HEK293 (cell line): ENCODE data around the gene GRB7.
A peak's percentile ranks its signal among the peaks of the same experiment; 100 is the strongest.

ENCODE experiments used
- CTCF ChIA-PET: fragments of 350-600 bp; formaldehyde crosslinking; extraction: SDS; loops from one replicate; lab custom pipeline; 2021; ENCODE audit warnings: antibody characterized with exemption; lab: Yijun Ruan, JAX
- POLR2A ChIA-PET: fragments of 300-600 bp; formaldehyde crosslinking; extraction: SDS; loops from one replicate; lab custom pipeline; 2020; ENCODE audit warnings: antibody characterized with exemption, inconsistent platforms; lab: Yijun Ruan, JAX
- H3K27ac ChIP-seq: fragments of 200-500 bp; sonication (Bioruptor generic); 2 replicates; pipeline ENCODE4 v1.5.1; 2014; ENCODE audit warnings: low read depth, low read length, control low read depth, inconsistent platforms; ENCODE audit errors: extremely low read depth
- H3K36me3 ChIP-seq, 2 experiments: fragments of 200-500 bp in 1 of 2; sonication (Bioruptor generic) in 1 of 2; 1 replicate in 1 of 2; 2 replicates in 1 of 2; pipeline ENCODE4 v1.5.1; 2014 to 2017; ENCODE audit warnings: inconsistent platforms in 2 of 2, low read length in 2 of 2; ENCODE audit not compliant: control insufficient read depth in 2 of 2, insufficient read depth in 1 of 2
- H3K4me1 ChIP-seq: fragments of 200-500 bp; sonication (Bioruptor generic); 2 replicates; pipeline ENCODE4 v1.5.1; 2014; ENCODE audit warnings: mild to moderate bottlenecking, low read length, inconsistent platforms; ENCODE audit not compliant: control insufficient read depth, insufficient read depth
- H3K4me3 ChIP-seq: 2 replicates; pipeline ENCODE4 v1.5.1; 2011; ENCODE audit warnings: low read depth, mild to moderate bottlenecking, control low read depth, low read length, moderate library complexity
- H3K9me3 ChIP-seq: fragments of 200-500 bp; sonication (Bioruptor generic); 2 replicates; pipeline ENCODE4 v1.5.1; 2014; ENCODE audit warnings: low read depth, low read length, inconsistent platforms; ENCODE audit not compliant: control insufficient read depth, insufficient read depth
- GLIS1 ChIP-seq: fragments of 450-650 bp; formaldehyde crosslinking; IDR thresholded peaks from 2 replicates; pipeline ENCODE4 v1.5.1; 2016; ENCODE audit warnings: missing biosample characterization, missing genetic modification characterization
- KLF1 ChIP-seq: fragments of 450-650 bp; formaldehyde crosslinking; IDR thresholded peaks from 2 replicates; pipeline ENCODE4 v1.5.1; 2016; ENCODE audit warnings: missing biosample characterization, missing genetic modification characterization
- KLF10 ChIP-seq: fragments of 450-650 bp; IDR thresholded peaks from 2 replicates; pipeline ENCODE4 v1.5.1; 2018; ENCODE audit warnings: missing biosample characterization, mild to moderate bottlenecking, missing genetic modification characterization
- SP2 ChIP-seq: fragments of 450-650 bp; formaldehyde crosslinking; IDR thresholded peaks from 2 replicates; pipeline ENCODE4 v1.5.1; 2016; ENCODE audit warnings: missing biosample characterization, missing genetic modification characterization
- SP3 ChIP-seq: fragments of 450-650 bp; formaldehyde crosslinking; IDR thresholded peaks from 2 replicates; pipeline ENCODE4 v1.5.1; 2016; ENCODE audit warnings: missing biosample characterization, missing genetic modification characterization
- ZBTB20 ChIP-seq: fragments of 450-650 bp; formaldehyde crosslinking; IDR thresholded peaks from 2 replicates; pipeline ENCODE4 v1.5.1; 2016; ENCODE audit warnings: missing biosample characterization, missing genetic modification characterization
- ZFP3 ChIP-seq: fragments of 450-650 bp; formaldehyde crosslinking; IDR thresholded peaks from 2 replicates; pipeline ENCODE4 v1.5.1; 2016; ENCODE audit warnings: low read depth, missing biosample characterization, missing genetic modification characterization
- ZNF114 ChIP-seq: fragments of 450-650 bp; formaldehyde crosslinking; IDR thresholded peaks from 2 replicates; pipeline ENCODE4 v1.5.0; 2017; ENCODE audit warnings: missing biosample characterization, missing genetic modification characterization
- ZNF169 ChIP-seq: fragments of 450-650 bp; formaldehyde crosslinking; IDR thresholded peaks from 2 replicates; pipeline ENCODE4 v1.5.1; 2016; ENCODE audit warnings: missing biosample characterization, missing genetic modification characterization
- ZNF223 ChIP-seq: fragments of 450-650 bp; formaldehyde crosslinking; IDR thresholded peaks from 2 replicates; pipeline ENCODE4 v1.5.1; 2016; ENCODE audit warnings: missing biosample characterization, missing genetic modification characterization
- ZNF341 ChIP-seq: fragments of 450-650 bp; formaldehyde crosslinking; IDR thresholded peaks from 2 replicates; pipeline ENCODE4; 2016; ENCODE audit warnings: low read depth, missing biosample characterization, missing genetic modification characterization
- ZNF354C ChIP-seq: fragments of 450-650 bp; formaldehyde crosslinking; IDR thresholded peaks from 2 replicates; pipeline ENCODE4 v1.5.1; 2016; ENCODE audit warnings: missing biosample characterization, missing genetic modification characterization, low read depth, borderline replicate concordance
- ZNF366 ChIP-seq: fragments of 450-650 bp; formaldehyde crosslinking; conservative IDR thresholded peaks from 2 replicates; pipeline ENCODE4 v1.5.1; 2016; ENCODE audit warnings: missing biosample characterization, missing genetic modification characterization
- ZNF529 ChIP-seq: fragments of 450-650 bp; formaldehyde crosslinking; IDR thresholded peaks from 2 replicates; pipeline ENCODE4 v1.5.1; 2017; ENCODE audit warnings: missing genetic modification characterization, missing biosample characterization; ENCODE audit not compliant: insufficient replicate concordance
- ZNF747 ChIP-seq: fragments of 450-650 bp; formaldehyde crosslinking; IDR thresholded peaks from 2 replicates; pipeline ENCODE4 v1.5.1; 2016; ENCODE audit warnings: missing biosample characterization, missing genetic modification characterization
- TF ChIP-seq, protein P1 (sequence below): fragments of 450-650 bp; formaldehyde crosslinking; IDR thresholded peaks from 2 replicates; pipeline ENCODE4 v1.5.1; 2016; ENCODE audit warnings: missing biosample characterization, missing genetic modification characterization
- TF ChIP-seq, protein P2 (sequence below): fragments of 450-650 bp; formaldehyde crosslinking; IDR thresholded peaks from 2 replicates; pipeline ENCODE4 v1.5.1; 2016; ENCODE audit warnings: missing biosample characterization, missing genetic modification characterization
- TF ChIP-seq, protein P3 (sequence below): fragments of 450-650 bp; formaldehyde crosslinking; IDR thresholded peaks from 2 replicates; pipeline ENCODE4 v1.5.1; 2016; ENCODE audit warnings: missing biosample characterization, missing genetic modification characterization

The GRB7 gene

DNA sequence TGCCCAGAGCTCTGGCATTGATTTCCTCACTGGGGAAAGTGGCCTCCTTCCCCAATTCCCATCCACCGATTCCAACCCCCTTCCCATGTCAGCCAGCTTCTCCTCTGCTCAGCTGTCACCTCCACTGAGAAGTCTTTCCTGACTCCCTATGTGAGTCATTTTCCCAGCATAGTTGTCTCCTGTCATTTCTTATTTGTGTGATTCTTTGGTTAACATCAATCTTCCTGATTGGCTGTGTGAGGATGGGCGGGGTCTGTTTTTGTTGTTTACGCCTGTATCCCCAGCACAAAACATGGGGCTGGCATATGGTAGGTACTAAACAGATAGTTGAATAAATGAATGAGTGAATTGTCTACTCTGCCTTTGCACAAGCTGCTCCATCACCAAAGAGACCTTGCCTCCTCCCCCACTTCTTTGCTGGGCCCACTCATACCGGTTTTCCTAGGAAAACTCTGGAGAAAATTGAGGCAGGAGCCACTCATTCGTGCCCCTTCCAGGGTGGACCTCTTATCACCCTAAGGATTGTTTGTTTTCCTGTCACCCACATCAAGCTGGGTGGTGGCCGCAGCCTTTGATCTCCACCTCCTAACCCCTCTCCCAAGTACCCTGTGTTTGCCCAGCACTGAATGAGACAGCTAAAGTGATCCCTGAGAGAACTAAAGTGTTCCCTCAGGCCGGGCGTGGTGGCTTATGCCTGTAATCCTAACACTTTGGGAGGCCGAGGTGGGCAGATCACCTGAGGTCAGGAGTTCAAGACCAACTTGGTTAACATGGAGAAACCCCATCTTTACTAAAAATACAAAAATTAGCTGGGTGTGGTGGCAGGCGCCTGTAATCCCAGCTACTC, 1.2 kb upstream of the GRB7 start (continued):
- TF ChIP-seq, protein P1, sequence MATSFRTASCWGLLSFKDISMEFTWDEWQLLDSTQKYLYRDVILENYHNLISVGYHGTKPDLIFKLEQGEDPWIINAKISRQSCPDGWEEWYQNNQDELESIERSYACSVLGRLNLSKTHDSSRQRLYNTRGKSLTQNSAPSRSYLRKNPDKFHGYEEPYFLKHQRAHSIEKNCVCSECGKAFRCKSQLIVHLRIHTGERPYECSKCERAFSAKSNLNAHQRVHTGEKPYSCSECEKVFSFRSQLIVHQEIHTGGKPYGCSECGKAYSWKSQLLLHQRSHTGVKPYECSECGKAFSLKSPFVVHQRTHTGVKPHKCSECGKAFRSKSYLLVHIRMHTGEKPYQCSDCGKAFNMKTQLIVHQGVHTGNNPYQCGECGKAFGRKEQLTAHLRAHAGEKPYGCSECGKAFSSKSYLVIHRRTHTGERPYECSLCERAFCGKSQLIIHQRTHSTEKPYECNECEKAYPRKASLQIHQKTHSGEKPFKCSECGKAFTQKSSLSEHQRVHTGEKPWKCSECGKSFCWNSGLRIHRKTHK (tag by site-specific recombination), result no peak
- TF ChIP-seq ZNF354C (tag by site-specific recombination) (no peak), SP2 (peak; percentile 46), ZNF223 (no peak), ZFP3 (tag by site-specific recombination) (no peak), ZNF169 (no peak)

DNA sequence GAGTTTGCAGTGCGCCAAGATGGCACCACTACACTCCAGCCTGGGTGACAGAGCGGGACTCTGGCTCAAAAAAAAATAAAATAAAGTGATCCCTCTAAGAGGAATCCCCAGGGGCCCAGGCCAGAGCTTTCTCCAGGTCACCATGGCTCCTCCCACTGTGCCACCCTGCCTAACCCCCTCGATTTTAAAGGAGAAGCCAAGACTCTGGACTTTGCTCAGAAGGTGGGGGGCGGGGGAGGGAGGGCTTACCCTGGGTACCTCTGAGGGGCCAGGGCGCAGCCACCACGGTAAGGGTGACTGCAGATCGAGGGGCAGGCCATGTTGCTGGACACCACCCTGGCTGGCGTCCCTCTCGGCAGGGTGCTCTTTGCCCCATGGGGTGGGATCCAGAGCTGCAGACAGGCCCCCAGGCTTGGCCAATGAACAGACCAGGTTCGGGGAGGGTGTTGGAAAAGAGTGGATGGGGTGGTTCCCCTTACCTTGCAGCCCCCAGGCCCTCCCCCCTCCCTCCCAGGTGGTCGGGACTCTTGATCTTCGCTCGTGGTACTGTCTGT, 455 bp upstream of the GRB7 start:
- H3K36me3 ChIP-seq, result no peaks in the 10 kb centered on the region; a peak in 1 of 3 replicates
- no peaks in the 10 kb centered on the region for H3K9me3 ChIP-seq
- peak; percentile 36; the same call in 1 of the 2 replicates for TF ChIP-seq KLF10 (tag by site-specific recombination)
- TF ChIP-seq, protein P2, sequence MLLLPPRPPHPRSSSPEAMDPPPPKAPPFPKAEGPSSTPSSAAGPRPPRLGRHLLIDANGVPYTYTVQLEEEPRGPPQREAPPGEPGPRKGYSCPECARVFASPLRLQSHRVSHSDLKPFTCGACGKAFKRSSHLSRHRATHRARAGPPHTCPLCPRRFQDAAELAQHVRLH (tag by site-specific recombination), result no peak
- ChIA-PET CTCF (interaction anchor here (0.6 to 1.8 kb wide), 5 partner anchors 9 to 208 kb away, joined by 3 to 8 read pairs (median 3); no protein-coding TSS in a partner anchor), POLR2A (interaction anchor here (0.6 to 1.4 kb wide), 2 partner anchors 38 to 97 kb away, joined by 3 to 6 read pairs; partner anchors contain the start of gene ERBB2)
- peaks cover 24% of the 10 kb centered on the region for H3K4me1 ChIP-seq
- no peak overlapping the region for H3K4me3 ChIP-seq
- no peak overlapping the region for H3K27ac ChIP-seq

DNA sequence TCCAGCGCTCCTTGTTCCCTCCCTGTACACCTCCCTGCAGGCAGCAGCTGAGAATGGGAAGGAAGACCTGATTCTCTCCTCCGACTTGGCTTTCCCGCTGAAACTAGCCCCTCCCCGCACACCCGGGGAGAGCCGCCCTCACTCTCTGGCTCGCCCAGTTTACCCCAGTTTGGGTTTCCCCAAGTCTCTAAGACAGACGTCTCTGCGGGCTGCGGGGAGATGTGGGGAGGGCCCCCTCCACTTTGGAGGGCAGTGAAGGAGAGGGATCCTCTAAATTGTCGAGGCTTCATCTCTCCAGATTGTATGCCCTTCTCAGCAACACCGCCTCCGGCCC, 797 bp downstream of the GRB7 start:
- H3K36me3 ChIP-seq, result no peaks in the 10 kb centered on the region; a peak in 1 of 3 replicates
- CTCF ChIA-PET, result interaction anchor here (0.6 kb wide), 1 partner anchor 1953 kb away, joined by 3 read pairs; no protein-coding TSS in a partner anchor
- TF ChIP-seq, protein P3, sequence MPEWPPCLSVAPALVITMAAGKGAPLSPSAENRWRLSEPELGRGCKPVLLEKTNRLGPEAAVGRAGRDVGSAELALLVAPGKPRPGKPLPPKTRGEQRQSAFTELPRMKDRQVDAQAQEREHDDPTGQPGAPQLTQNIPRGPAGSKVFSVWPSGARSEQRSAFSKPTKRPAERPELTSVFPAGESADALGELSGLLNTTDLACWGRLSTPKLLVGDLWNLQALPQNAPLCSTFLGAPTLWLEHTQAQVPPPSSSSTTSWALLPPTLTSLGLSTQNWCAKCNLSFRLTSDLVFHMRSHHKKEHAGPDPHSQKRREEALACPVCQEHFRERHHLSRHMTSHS (tag by site-specific recombination), result no peak
- TF ChIP-seq ZNF747 (tag by site-specific recombination), result no peak
- peak; percentile 53 for TF ChIP-seq KLF1
- TF ChIP-seq ZBTB20 (tag by site-specific recombination), result peak; percentile 31; the same call in 1 of the 2 replicates
- TF ChIP-seq SP3, result 0 out of 2 replicates have a peak, but pooled peaks have one; percentile 6
- no peak for TF ChIP-seq ZNF529 (tag by site-specific recombination)
- TF ChIP-seq ZNF341 (tag by site-specific recombination), result peak; percentile 78
- TF ChIP-seq GLIS1 (tag by site-specific recombination), result peak; percentile 15; the same call in 1 of the 2 replicates
- no peak for TF ChIP-seq ZNF114 (tag by site-specific recombination)
- no peak for TF ChIP-seq ZNF366 (tag by site-specific recombination)
- TF ChIP-seq, all 188 proteins: peak for 5
- H3K9me3 ChIP-seq, result no peaks in the 10 kb centered on the region
- POLR2A ChIA-PET, result interaction anchor here (1.0 to 1.9 kb wide), 2 partner anchors 9 to 538 kb away, joined by 5 to 15 read pairs; partner anchors contain the start of genes MIEN1 and RPL19
- H3K4me1 ChIP-seq, result peaks cover 24% of the 10 kb centered on the region
- peak overlapping the region; percentile 66; the same call in 1 of the 2 replicates for H3K27ac ChIP-seq
- peak overlapping the region; percentile 51 for H3K4me3 ChIP-seq
